GM18870 (cell line): ENCODE data around the gene SLC2A1.
A peak's percentile ranks its signal among the peaks of the same experiment; 100 is the strongest.

Experiments
- ATAC-seq: cut with Tn5 transposase; IDR thresholded peaks from one replicate; pipeline ENCODE4 v1.9.1; 2021; ENCODE audit warnings: moderate library complexity; ENCODE audit not compliant: unreplicated experiment

Gene SLC2A1

DNA sequence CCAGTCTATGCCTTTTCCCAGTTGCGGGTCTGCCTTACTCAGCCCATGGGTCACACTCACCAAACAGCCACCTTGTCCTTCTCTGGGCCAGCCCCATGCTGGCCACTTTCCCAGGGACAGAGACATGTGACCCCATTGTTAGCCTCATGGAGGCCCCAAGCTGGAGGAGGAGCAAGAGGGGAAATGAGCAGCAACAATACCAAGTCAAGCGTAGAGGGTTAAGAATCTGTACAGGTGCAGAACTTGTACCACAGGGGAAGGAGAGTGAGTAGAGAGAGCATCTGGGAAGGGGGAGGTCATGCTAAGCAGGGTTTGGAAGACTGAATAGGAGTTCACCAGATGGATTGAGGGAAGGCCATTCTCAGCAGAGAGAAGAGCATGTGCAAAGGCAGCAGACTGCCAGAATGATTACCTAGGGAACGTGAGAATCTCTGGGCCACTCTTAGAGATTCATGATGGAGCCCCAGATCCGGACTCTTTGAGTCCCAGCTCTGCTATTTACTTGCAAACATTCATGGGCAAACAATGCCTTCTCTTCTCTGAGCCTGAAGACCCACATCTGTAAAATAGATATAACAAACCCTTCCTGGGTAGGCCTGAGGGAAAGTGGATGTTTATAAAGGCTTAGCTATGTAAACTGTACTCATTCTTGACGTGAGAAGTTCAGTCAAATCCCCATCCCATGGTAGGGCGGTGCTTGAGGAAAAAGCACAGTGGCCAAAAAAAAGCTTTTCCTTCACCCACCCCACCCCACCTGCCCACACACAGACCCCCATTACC lies 2.8 kb upstream of the SLC2A1 start:
- no peak for ATAC-seq

DNA sequence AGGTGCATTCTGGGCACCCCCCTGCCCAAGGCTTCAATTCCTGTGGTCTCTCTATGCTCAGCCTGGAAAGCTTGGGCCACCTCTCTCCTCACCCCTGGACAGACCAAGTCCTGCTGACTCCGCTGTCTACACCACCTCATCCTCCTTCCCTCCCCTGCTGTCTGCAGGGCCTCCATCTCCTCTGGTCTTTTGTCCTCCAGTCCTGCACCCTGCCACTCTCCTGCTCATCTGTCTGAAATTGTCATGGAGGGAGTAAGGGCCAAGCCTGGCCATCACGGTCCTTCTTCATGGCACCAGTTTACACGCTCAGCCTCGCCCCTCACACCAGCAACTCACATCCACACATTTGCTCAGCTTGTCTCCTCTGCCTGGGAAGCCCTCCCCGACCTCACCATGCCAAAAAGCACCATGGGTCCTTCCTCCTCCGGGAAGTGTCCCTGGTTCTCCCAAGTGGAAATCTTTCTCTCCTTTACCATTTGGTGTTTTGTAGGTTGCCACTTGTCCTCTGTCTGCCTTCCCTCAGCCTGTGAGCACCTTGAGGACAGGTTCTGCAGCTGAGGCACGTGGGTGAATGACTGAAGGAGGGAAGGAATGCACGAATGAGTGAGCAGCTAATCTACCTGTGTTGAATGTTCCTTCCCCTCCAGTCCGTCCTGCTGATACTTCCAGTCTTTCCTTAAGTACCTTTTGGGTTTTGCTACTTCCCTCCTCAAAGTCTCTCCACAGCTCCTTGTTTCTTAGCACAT lies 2.1 kb upstream of the SLC2A1 start:
- no peak for ATAC-seq

DNA sequence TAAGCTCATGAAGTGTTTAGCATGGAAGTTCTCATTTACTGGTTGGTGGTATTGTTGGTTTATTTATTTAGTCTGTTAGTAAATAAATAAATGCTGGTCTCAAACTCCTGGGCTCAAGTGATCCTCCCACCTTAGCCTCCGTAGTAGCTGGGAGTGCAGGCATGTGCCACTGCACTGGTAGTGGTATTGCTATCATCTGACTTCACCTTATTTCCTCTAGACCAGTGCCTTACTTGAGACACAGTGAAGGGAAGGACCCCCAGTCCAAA lies 1.4 kb upstream of the SLC2A1 start:
- no peak for ATAC-seq

DNA sequence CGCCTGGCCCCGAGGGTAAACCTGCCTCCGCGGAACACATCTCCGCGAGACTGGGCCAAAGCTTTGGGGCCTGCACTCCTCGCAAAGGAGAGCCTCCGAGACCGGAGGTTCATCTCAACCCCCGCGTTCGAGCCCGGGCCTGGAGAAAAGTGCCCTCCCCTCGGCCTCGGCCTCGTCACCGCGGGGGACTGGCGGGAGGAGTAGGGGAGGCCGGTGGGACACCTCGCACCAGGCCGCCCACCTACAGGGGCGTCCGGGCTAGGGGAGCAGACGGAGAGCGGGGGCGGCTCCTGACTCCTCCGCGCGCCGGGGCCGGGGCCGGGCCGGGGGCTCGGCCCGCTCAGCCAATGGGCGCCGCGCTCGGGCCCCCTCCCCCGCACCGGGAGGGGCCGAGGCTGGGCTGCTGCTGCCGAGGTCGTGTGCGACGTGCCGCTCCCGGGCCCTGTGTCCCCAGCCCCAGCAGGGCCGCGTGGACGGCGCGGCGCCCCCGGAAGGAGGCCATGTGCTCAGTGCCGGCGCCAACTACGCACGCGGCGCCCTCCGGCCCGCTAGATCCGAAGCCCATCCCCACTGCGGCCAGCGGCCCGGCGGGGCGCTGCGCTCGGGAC lies 684 bp downstream of the SLC2A1 start:
- peak; percentile 22 for ATAC-seq

DNA sequence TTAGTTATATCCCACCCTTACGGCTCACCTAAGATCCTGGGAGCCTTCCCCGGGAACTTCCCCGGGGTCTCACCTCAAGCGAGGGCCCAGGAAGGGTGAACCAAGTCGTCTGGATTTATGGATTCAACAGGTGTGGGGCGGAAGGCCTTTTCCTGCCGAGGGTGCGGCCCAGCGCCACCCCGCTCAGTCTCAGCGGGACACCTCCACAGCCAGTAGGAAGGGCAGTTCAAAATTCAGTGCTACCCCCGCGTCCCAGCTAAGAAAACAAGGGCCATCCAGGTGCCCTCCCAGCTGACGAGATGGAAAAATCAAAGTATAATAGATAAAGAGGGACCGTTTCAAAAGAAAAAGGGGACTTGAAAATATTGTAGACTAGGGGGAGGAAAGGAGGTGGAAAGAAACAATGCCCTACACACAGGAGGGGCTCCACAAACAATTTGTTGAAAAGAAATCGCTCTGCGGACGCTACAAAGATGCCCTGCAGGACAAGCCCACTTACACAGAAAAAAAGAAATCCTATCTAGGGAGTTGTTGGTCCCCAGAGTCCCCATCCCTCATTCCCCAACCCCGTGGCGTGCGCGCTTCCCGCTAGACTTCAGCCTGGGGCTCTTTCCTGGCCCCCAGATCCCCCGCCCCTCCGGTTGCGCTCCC lies 1.3 kb downstream of the SLC2A1 start:
- no peak for ATAC-seq

DNA sequence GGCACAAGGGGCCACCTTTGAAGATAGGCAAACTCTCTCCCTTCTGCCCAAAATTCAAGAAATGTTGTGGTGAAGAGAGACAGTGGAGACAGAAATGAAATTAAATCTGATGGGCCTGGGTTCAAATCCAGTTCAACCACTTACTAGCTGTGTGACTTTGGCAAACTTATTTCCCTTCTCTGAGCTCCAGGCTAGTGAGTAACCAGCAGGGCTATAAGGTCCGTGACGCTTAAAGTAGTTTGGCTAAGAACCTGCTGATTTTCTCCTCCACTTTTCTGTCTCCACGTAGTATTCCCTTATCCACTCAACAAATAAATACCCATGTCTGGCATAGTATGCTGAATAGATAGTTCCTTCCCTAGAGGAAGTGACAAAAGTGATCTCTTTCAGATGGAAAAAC lies 1.9 kb downstream of the SLC2A1 start:
- ATAC-seq, result no peak

DNA sequence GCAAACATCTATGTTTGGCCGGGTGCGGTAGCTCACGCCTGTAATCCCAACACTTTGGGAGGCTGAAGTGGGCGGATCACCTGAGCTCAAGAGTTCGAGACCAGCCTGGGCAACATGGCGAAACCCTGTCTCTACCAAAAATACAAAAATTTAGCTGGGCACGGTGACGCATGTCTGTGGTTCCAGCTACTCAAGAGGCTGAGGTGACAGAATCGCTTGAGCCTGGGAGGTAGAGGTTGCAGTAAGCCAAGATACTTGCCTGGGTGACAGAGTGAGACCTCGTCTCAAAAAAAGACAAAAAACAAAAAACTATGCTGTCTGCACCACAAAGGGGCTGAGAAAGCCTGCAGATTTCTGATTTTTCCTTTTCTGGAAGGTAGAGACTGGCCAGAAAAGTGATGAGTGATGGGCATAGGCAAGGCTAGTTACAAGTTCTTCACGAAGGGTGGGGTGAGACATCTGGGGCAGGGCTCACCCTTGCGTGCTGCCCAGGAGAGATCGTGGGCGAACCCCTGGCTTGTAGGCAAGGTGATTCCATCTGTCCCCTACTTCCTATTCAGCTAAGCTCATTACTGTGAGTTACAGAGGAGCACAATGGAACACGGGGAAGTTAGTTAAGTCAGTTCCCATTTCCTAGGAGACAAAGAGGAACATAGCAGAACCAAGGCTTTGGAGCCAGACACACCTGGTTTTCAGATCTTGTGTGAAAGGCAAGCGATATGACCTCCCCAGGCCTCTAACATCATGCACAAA lies 3.2 kb downstream of the SLC2A1 start:
- ATAC-seq, result no peak

DNA sequence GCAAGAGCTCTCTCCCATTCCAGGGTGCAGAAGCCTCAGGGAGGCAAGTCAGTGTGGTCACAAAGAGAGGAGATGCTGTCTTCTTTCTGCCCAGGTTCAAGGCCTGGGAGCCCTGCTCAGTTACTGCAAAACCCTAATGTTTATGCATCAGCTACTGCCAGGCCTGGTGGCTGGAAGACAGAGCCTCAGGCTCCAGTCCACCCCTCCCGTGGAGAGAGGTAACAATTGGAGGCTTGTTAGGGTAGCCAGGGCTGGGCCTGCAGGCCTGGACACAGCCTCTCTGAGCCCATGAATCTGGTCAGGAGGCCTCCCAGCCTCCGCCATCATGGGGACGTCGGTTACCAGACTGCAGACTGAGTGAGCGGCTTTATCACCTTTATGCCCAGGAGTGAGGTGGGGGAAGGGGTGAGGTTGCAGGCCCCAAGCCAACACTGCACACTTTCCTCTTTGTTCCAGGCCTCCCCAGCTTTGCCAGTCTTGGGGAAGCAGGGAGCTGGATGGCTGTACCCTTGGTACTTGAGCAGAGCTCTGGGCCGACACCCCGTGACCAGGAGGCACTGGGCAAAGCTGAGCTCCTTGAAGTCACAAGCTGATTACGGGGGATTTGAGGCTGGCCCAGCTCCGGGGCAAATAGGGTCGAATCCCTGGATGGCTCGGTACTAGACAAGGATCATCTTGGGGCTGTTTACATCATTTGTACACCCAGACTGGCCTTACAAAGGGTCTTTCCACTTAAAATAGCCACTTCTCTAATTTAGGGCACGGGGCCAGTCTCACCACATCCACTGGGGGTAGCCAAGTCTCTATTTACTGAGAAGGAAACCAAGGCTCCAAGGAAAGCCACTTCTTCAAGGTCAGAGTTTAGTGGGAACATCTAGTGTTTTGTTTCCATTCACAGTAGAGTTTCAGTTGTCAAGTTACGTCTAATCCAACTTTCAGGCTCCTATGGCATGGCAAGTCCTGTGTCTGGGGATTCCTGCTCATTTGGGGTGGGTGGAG lies 5.2 kb downstream of the SLC2A1 start:
- no peak for ATAC-seq

DNA sequence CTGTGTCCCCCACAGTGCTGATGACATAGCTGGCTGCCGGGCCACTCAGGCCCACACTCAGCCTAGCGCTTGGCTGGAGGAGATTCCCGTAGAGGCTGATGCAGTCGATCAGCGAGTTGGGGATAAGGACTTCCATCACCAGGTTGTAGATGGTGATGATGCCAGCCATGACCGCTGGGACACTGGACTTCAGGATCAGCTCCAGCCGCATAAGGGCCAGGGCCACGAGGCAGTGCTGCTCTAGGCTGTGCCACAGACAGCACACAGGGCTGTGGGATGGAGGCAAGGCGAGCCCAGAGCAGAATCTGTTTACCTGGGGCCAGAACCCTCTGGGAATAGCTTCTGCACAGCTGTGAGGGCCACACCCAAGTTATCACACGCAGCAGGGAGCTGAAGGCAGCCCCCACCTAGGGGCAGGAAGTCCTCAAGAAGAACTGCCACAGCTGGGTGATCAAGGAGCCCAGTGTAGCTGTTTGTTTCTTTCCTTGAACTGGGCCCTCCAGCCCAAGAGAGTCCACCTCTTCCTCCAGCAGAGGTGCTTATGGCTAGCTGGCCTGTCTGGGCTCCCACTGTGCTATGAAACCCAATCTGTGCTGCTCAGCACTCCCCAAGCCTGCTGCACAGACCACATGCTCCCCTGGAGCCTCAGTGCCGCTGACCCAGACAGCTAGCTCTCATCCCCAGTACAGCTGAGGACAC lies 6.2 kb downstream of the SLC2A1 start:
- ATAC-seq, result no peak

DNA sequence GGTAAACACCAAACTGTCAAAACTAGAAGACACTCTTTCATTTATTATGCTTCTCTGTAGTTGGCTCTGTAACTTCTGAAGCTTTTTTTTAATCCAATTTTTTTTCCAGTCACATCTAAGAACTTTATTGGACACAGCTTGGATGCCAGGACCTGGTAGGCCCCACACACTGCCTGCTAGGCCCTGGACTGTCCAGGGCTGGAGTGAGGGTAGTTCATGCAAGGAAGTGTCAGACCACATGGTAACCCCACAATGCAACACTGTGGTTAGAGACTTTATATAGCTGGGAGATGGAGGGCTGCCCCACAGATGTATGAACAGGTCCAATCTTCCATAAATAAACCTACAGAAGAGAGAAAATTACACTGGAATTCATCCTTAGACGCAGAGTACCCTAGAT lies 7.1 kb downstream of the SLC2A1 start:
- no peak for ATAC-seq

DNA sequence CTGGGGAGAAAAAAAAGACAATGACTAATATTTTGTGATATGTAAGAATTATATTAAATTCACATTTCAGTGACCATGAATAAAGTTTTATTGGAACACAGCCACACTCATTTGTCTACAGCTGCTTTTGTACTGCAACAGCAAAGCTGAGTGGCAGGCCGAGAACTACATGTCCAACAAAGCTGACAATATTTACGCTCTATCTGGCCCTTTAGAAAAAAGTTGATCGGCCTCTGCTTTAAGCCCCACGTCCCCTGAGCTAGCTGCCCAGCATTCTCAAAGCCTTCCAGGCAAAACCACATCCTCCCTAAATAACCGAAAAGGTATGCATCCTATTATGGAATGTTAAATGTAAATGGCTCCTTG lies 8.6 kb downstream of the SLC2A1 start:
- no peak for ATAC-seq

DNA sequence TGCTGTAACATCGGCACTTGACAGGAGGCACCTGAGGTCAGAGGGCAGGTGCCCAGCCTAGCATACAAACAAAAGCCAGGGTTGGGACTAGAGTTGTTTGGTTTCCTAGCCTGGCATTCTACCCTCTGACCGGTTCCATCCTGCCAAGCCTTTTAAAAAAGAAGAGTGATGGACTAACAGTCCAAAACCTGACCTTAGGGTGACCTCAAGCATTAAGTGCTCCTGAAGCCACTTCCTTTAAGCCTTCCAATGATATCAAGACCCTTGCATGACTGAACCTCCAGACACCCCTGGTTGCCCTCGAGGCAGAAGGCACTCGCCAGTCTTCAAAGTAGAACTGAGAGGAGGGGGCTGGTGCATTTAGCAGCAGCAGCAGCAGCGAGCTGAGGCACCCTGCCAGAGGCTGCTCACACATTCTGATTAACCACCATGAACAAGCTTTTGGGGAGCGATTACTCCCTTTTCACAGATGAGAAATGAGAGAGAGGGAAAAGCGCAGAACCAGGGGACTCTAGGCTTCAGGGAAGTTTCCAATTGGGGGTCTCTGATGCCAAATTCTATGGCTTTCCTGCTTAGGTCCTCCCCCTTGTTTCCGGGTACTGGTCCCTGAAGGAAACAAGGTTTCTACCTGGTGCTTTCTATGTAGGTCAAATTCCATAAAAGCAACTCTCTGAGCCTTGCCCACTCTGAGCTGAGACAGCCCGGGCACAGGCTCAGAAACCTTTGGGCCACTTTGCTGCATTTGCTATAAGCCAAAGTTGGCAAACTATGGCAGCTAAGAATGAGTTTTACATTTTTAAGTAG lies 9.2 kb downstream of the SLC2A1 start:
- no peak for ATAC-seq

DNA sequence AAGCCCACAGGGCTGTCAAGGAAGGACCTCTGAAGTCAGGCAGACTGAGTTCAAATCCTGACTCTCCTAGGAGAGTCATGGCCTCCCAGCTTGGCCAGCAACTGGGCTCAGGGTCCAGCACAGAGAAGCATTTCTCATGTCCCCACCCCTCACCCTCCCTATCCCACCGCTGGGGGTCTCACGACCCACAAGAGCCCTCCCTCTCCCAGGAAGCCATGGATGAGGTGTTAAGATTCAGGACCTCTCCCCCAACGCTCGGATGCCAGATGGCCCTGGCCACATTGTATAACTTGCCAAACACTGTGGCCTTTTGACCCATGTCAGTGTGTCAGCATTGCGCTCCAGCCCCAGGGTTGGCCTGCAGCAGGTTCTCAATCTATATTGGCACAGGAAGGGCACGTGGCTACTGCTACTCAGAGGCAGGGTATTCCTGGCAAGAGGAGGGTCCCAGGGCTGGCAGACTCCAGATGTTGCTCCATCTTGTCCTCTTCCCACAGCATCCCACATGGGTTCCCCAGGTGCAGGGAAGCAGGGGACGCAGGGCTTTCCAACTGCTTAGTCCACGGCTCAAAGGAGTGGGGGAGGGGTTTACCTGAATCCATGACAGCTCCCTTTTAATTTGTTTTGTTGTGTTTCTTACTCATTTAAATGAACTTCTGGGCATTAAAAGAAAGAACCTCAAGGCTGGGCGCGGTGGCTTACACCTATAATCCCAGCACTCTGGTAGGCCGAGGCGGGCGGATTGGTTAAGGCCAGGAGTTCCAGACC lies 10.5 kb downstream of the SLC2A1 start:
- no peak for ATAC-seq

DNA sequence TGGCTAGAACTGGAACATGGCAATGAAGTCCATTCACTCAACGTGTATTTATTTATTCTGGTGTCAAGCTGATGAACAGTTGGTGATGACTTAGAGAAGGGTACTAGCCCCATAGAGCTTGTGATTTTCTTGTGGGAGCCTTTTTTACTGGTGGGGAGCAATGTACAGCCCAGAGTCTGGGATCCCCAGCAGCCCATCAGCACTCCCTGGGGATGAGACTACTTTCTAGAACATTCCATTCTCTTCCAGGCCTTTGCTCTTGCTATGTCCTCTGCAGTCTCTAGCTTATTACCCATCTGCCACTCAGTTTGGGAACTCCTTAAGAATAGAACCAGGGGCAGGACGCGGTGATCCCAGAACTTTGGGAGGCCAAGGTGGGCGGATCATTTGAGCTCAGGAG lies 11.6 kb downstream of the SLC2A1 start:
- no peak for ATAC-seq

DNA sequence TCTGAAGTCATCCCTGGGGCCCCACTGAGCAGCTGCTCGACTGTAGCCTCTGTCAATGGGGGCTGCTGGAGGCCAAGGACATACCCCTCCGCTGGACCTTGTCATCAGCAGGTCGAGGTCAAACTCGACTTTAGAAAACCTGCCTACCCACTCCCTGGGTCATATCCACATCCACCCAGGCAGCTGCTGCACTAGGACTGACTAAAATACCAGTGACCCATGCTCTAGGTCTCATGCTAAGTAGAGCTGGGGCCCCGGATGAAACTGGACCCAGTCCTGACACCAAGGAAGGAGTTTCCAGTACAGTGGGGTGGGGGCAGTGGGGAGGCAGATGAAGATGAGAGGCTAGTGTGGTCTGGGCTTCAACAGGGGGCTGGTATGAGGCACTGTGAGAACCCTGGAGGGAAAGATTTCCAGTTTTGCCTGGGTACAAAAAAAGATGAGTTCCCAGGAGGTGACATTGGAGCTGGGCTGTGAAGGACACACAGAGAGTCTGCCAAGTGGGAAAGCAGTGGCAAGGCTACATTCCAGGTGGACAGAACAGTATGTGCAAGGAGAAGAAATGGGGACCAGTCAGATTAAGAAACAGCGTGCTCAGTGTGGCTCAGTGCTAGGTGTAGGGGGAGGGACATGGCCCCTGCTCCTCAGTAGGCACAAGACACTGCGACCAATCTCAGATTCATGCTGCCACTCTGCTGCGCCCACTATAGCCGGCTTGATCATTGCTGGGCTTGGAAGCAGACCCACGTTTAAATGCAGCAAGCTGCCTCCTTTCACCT lies 12.4 kb downstream of the SLC2A1 start:
- no peak for ATAC-seq

DNA sequence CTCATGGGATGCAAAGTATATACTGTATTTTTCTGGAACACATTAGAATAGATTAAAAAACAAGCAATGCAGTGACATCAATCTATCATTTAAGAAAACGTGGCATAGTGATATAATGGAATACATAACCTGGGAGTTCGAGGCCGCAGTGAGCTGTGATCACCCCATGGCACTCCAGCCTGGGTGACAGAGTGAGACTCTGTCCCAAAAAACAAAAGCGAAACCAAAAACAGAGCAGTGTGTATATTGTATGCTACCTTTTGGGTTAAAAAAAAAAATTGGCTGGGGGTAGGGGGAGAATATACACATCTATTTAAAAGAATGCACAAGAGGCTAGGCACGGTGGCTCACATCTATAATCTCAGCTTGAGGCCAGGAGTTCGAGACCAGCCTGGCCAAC lies 13.5 kb downstream of the SLC2A1 start:
- ATAC-seq, result no peak
